B cell (primary cell): ENCODE measurements around the gene PICK1. TPM values are rescaled to one million over a fixed set of nuclear protein-coding genes. Genes with fewer than 3 reads are reported as not detected.

Experiments
- ATAC-seq: fragments of 200-7000 bp; cut with Tn5 transposase; one replicate; pipeline ENCODE4 v1.10.0; 2021; ENCODE audit warnings: low read depth, mild to moderate bottlenecking, moderate number of reproducible peaks, moderate library complexity
- CTCF ChIA-PET: fragments of 350-600 bp; sonication (Branson Sonifier 250); formaldehyde crosslinking; loops from one replicate; lab custom pipeline; 2021; ENCODE audit warnings: antibody characterized with exemption, inconsistent platforms; lab: Charles Lee
- POLR2A ChIA-PET: fragments of 350-600 bp; sonication (Branson Sonifier 250); formaldehyde crosslinking; loops from one replicate; lab custom pipeline; 2021; ENCODE audit warnings: antibody characterized with exemption; lab: Charles Lee
- DNase-seq: peaks from one replicate; pipeline ENCODE4 v3.0.0; 2013
- H2AFZ ChIP-seq: 2 replicates; pipeline ENCODE4 v1.6.1; 2012; ENCODE audit warnings: mild to moderate bottlenecking, low read depth, low read length; ENCODE audit not compliant: insufficient read depth, poor library complexity, severe bottlenecking
- H3K27ac ChIP-seq, 2 donors: 1 replicate in 1 of 2; 2 replicates in 1 of 2; pipeline ENCODE4 v1.5.1; 2012 to 2013; ENCODE audit warnings: low read length in 2 of 2, mild to moderate bottlenecking in 2 of 2, moderate library complexity in 1 of 2
- H3K27me3 ChIP-seq, 4 experiments: fragments of 200-600 bp in 1 of 4; sonication (generic) in 1 of 4; replicated peaks in 1 of 4; 1 replicate in 2 of 4; 2 replicates in 2 of 4; pipeline versions ENCODE4 v1.6.1 to v1.7.0; 2013 to 2016; ENCODE audit warnings: low read length in 3 of 4, mild to moderate bottlenecking in 2 of 4, mixed read lengths in 1 of 4, moderate library complexity in 1 of 4; ENCODE audit not compliant: insufficient read depth in 4 of 4, control insufficient read depth in 3 of 4; ENCODE audit errors: control extremely low read depth in 1 of 4
- H3K36me3 ChIP-seq, 2 experiments: replicated peaks in 1 of 2; 1 replicate in 1 of 2; 2 replicates in 1 of 2; pipeline versions ENCODE4 v1.6.1 to v1.7.1; 2013; ENCODE audit warnings: low read length in 1 of 2; ENCODE audit not compliant: insufficient read depth in 2 of 2, control insufficient read depth in 1 of 2; ENCODE audit errors: control extremely low read depth in 1 of 2, extremely low read depth in 1 of 2
- H3K4me1 ChIP-seq, 2 donors: fragments of 200-600 bp in 1 of 2; sonication (generic) in 1 of 2; 1 replicate in 1 of 2; 2 replicates in 1 of 2; pipeline versions ENCODE4 v1.5.1 to v1.6.1; 2013 to 2017; ENCODE audit warnings: low read length in 2 of 2; ENCODE audit not compliant: control insufficient read depth in 2 of 2, insufficient read depth in 2 of 2
- H3K4me2 ChIP-seq: replicated peaks from 2 replicates; pipeline ENCODE3; 2012; ENCODE audit warnings: mild to moderate bottlenecking, low read depth, low read length; ENCODE audit not compliant: poor library complexity, severe bottlenecking
- H3K4me3 ChIP-seq, 5 experiments: fragments of 200-600 bp in 1 of 5; sonication (generic) in 1 of 5; 1 replicate in 3 of 5; 2 replicates in 2 of 5; pipeline versions ENCODE4 v1.5.1 to v1.7.0; 2011 to 2016; ENCODE audit warnings: low read length in 4 of 5, mild to moderate bottlenecking in 4 of 5, low read depth in 2 of 5, control low read depth in 1 of 5, moderate library complexity in 1 of 5; ENCODE audit not compliant: insufficient read depth in 1 of 5; ENCODE audit errors: control extremely low read depth in 1 of 5, extremely low read depth in 1 of 5
- H3K79me2 ChIP-seq: fragments of 200-600 bp; sonication (generic); one replicate; pipeline ENCODE4 v1.6.0; 2016; ENCODE audit warnings: low read length; ENCODE audit not compliant: control insufficient read depth, insufficient read depth
- H3K9ac ChIP-seq: fragments of 200-600 bp; sonication (generic); 2 replicates; pipeline ENCODE4 v1.6.1; 2017; ENCODE audit warnings: mild to moderate bottlenecking, low read length, moderate library complexity
- H3K9me3 ChIP-seq, 3 donors: one replicate each; pipeline versions ENCODE4 v1.6.1 to v1.7.1; 2013; ENCODE audit warnings: low read length in 2 of 3; ENCODE audit not compliant: control insufficient read depth in 2 of 3, insufficient read depth in 1 of 3; ENCODE audit errors: control extremely low read depth in 1 of 3
- H4K20me1 ChIP-seq: 2 replicates; pipeline ENCODE4 v1.6.0; 2012; ENCODE audit warnings: mild to moderate bottlenecking, low read length; ENCODE audit not compliant: insufficient read depth, control insufficient read depth, poor library complexity, severe bottlenecking
- H3K27ac Mint-ChIP-seq: one replicate; pipeline ENCODE4 v1.8.0; 2021; ENCODE audit warnings: mixed read lengths
- H3K27me3 Mint-ChIP-seq: one replicate; pipeline ENCODE4 v1.8.0; 2021; ENCODE audit warnings: mixed read lengths
- H3K4me1 Mint-ChIP-seq: one replicate; pipeline ENCODE4 v1.8.0; 2021; ENCODE audit warnings: mixed read lengths
- H3K4me3 Mint-ChIP-seq: one replicate; pipeline ENCODE4 v1.8.0; 2021; ENCODE audit warnings: mixed read lengths
- H3K9me3 Mint-ChIP-seq: one replicate; pipeline ENCODE4 v1.8.0; 2022; ENCODE audit warnings: mixed read lengths; ENCODE audit not compliant: insufficient read depth
- CTCF ChIP-seq: fragments of 200-600 bp; IDR thresholded peaks from one replicate; pipeline ENCODE4 v1.8.0; 2022; ENCODE audit warnings: antibody characterized with exemption, mild to moderate bottlenecking
- EZH2 ChIP-seq: IDR thresholded peaks from 2 replicates; pipeline ENCODE4 v1.6.1; 2012; ENCODE audit warnings: borderline replicate concordance, low read depth, mild to moderate bottlenecking, moderate library complexity, low read length; ENCODE audit not compliant: insufficient read depth, poor library complexity, severe bottlenecking
- WGBS: methylation state at CpG from one replicate; pipeline ENCODE4 v1.1.5; 2013; ENCODE audit warnings: missing lambda C conversion rate; ENCODE audit not compliant: insufficient coverage; 5-methylcytosine and 5-hydroxymethylcytosine counted together
- intact Hi-C: fragments of 100-400 bp; cut with micrococcal nuclease; formaldehyde crosslinking; loops from one replicate; pipeline ENCODE4 v1.10.0; 2022
- polyA plus RNA-seq: library from polyadenylated mRNA; depleted of rRNA; stranded (reverse); fragments of >200 nt; gene quantifications from 2 replicates; pipeline ENCODE4 v1.2.3, GENCODE V29; 2012
- total RNA-seq, 2 donors: library from RNA; stranded (reverse); fragments of 120-200 nt in 1 of 2; gene quantifications; 1 replicate in 1 of 2; 2 replicates in 1 of 2; pipeline versions ENCODE4 v1.2.3 to v1.2.4, GENCODE V29; 2013 to 2022

Gene PICK1
- total and polyA plus RNA-seq, 2 donors (not counting 1 experiment from before 2014, with no cell fraction given): 34.2 to 37.4 TPM

- no peak overlapping the region for H3K27ac ChIP-seq
- H3K4me3 ChIP-seq: no peak overlapping the region
- no peak overlapping the region for H2AFZ ChIP-seq
- 97% methylated on average over 20 of the region's 22 CpGs for WGBS
- CTCF ChIA-PET: interaction anchor here (1.1 kb wide), 1 partner anchor 19 kb away, joined by 5 read pairs; no protein-coding TSS in a partner anchor
- H3K27me3 ChIP-seq: no peaks in the 10 kb centered on the region
- H3K79me2 ChIP-seq: no peaks in the 10 kb centered on the region
- TF ChIP-seq EZH2: no peak
- TF ChIP-seq CTCF: no peak
- intact Hi-C loops: no loop called here
- Mint-ChIP-seq H3K4me1 (no peaks in the 10 kb centered on the region), H3K27me3 (no peaks in the 10 kb centered on the region), H3K9me3 (no peaks in the 10 kb centered on the region), H3K27ac (no peak overlapping the region), H3K4me3 (no peak overlapping the region)
- POLR2A ChIA-PET: no interaction called here
- DNase-seq (no peak), ATAC-seq (no peak)
- no peaks in the 10 kb centered on the region for H3K4me1 ChIP-seq
- H3K36me3 ChIP-seq: peaks cover 0 to 63% of the 10 kb centered on the region in 2 experiments
- no peaks in the 10 kb centered on the region for H4K20me1 ChIP-seq
- no peaks in the 10 kb centered on the region for H3K9me3 ChIP-seq
- H3K9ac ChIP-seq: no peak overlapping the region
- no peak overlapping the region for H3K4me2 ChIP-seq
Measured at GRCh38 chr22:38071421-38072321, 14.5 kb downstream of the PICK1 start.
